HG02623 (cell line): Measurements from ENCODE around the gene RPS21.
"Not testable (repeated sequence)": the region's sequence is repeated elsewhere in the genome, so short reads cannot be mapped to it uniquely, and the experiment has no call there.

Experiments
- ATAC-seq: cut with Tn5 transposase; IDR thresholded peaks from one replicate; pipeline ENCODE4 v1.9.1; 2021; ENCODE audit warnings: moderate library complexity; ENCODE audit not compliant: unreplicated experiment

The RPS21 gene

GRCh38 chr20:62363920-62364851 lies 22.7 kb upstream of the RPS21 start:
- no peak for ATAC-seq

- no peak for ATAC-seq
Observed at GRCh38 chr20:62364911-62365736, 21.8 kb upstream of the RPS21 start.

GRCh38 chr20:62365814-62366369 lies 21.0 kb upstream of the RPS21 start:
- ATAC-seq, result no peak

- no peak for ATAC-seq
Observed at GRCh38 chr20:62366370-62367135, 20.4 kb upstream of the RPS21 start.

- ATAC-seq, result no peak
Observed at GRCh38 chr20:62367136-62367632, 19.7 kb upstream of the RPS21 start, which contains the start of gene LAMA5. Gene LAMA5 (minus strand): TSS chr20:62367312. CDS start chr20:62367245, 67 bp downstream.

GRCh38 chr20:62367633-62368391 lies 19.1 kb upstream of the RPS21 start:
- no peak for ATAC-seq

- ATAC-seq, result no peak
Observed at GRCh38 chr20:62368392-62368975, 18.4 kb upstream of the RPS21 start.

GRCh38 chr20:62368976-62369814 lies 17.7 kb upstream of the RPS21 start:
- no peak for ATAC-seq

GRCh38 chr20:62369815-62370114 lies 17.1 kb upstream of the RPS21 start:
- no peak for ATAC-seq

GRCh38 chr20:62370115-62370806 lies 16.6 kb upstream of the RPS21 start:
- no peak for ATAC-seq

- no peak for ATAC-seq
Observed at GRCh38 chr20:62370807-62371587, 15.9 kb upstream of the RPS21 start.

- no peak for ATAC-seq
Observed at GRCh38 chr20:62371588-62372041, 15.3 kb upstream of the RPS21 start.

GRCh38 chr20:62372042-62372993 lies 14.6 kb upstream of the RPS21 start:
- ATAC-seq, result no peak

- not testable (repeated sequence) for ATAC-seq
Observed at GRCh38 chr20:62373631-62374179, 13.2 kb upstream of the RPS21 start.

- ATAC-seq, result no peak
Observed at GRCh38 chr20:62374331-62375152, 12.4 kb upstream of the RPS21 start.
